GM19395 (cell line): ENCODE results near the gene PRR14L.
"Not testable (repeated sequence)": the region's sequence is repeated elsewhere in the genome, so short reads cannot be mapped to it uniquely, and the experiment has no call there.

ENCODE experiments used
- ATAC-seq: cut with Tn5 transposase; IDR thresholded peaks from one replicate; pipeline ENCODE4 v1.9.1; 2021; ENCODE audit warnings: mild to moderate bottlenecking, moderate library complexity; ENCODE audit not compliant: unreplicated experiment

PRR14L gene

GRCh38 chr22:31742115-31742514 is 7.8 kb downstream of the PRR14L start:
- ATAC-seq, result no peak

GRCh38 chr22:31740314-31740713 is 9.6 kb downstream of the PRR14L start:
- ATAC-seq, result not testable (repeated sequence)

GRCh38 chr22:31739795-31740201 is 10.1 kb downstream of the PRR14L start:
- ATAC-seq, result no peak

- no peak for ATAC-seq
These were observed 11.4 kb downstream of the PRR14L start for GRCh38 chr22:31738566-31738965.

GRCh38 chr22:31737932-31738331 is 12.0 kb downstream of the PRR14L start:
- no peak for ATAC-seq

GRCh38 chr22:31736458-31736857 is 13.5 kb downstream of the PRR14L start:
- no peak for ATAC-seq

GRCh38 chr22:31734512-31734911 is 15.4 kb downstream of the PRR14L start:
- no peak for ATAC-seq

GRCh38 chr22:31733580-31734079 is 16.3 kb downstream of the PRR14L start:
- ATAC-seq, result no peak

- no peak for ATAC-seq
These were observed 17.7 kb downstream of the PRR14L start for GRCh38 chr22:31732089-31732829.

GRCh38 chr22:31730344-31730711 is 19.6 kb downstream of the PRR14L start:
- no peak for ATAC-seq

GRCh38 chr22:31728857-31729256 is 21.1 kb downstream of the PRR14L start:
- ATAC-seq, result no peak

- no peak for ATAC-seq
These were observed 23.2 kb downstream of the PRR14L start for GRCh38 chr22:31726692-31727091.

GRCh38 chr22:31723723-31724122 is 26.2 kb downstream of the PRR14L start:
- ATAC-seq, result no peak

- ATAC-seq, result no peak
These were observed 30.0 kb downstream of the PRR14L start for GRCh38 chr22:31719850-31720471.

- no peak for ATAC-seq
These were observed 34.7 kb downstream of the PRR14L start for GRCh38 chr22:31715147-31715778.

- not testable (repeated sequence) for ATAC-seq
These were observed 38.7 kb downstream of the PRR14L start for GRCh38 chr22:31711226-31711625.

- no peak for ATAC-seq
These were observed 42.4 kb downstream of the PRR14L start for GRCh38 chr22:31707519-31707918.

- ATAC-seq, result no peak
These were observed 54.5 kb downstream of the PRR14L start for GRCh38 chr22:31695423-31695822.

- not testable (repeated sequence) for ATAC-seq
These were observed 55.9 kb downstream of the PRR14L start for GRCh38 chr22:31694046-31694445.

GRCh38 chr22:31692186-31692886 is 57.6 kb downstream of the PRR14L start:
- ATAC-seq, result no peak

GRCh38 chr22:31691408-31691807 is 58.5 kb downstream of the PRR14L start:
- no peak for ATAC-seq
